Central memory CD4-positive, alpha-beta T cell (primary cell): Measurements from ENCODE around the gene ATAD1.

Experiments
- DNase-seq: peaks from one replicate; pipeline ENCODE4 v3.0.0; 2022

ATAD1 gene

GRCh38 chr10:87706731-87707130, 111.3 kb downstream of the ATAD1 start:
- DNase-seq, result no peak

DNA sequence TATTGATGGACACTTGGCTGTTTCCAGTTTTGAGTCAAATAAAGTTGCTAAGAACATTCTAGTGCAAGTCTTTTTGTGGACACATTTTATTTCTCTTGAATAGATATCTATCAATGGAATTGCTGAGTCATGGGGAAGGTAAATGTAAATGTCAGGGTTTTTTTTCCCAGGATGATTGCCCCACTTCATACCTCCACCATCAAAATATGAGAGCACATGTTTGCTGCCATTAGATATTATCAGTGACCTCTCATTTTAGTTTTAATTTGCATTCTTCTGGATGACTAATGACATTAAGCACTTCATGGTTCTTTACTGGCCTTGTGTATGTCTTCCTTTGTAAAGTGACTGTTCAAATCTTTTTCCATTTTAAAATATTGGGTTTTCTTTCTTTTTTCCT, 112.7 kb downstream of the ATAD1 start:
- no peak for DNase-seq

GRCh38 chr10:87703771-87704170, 114.3 kb downstream of the ATAD1 start:
- DNase-seq, result no peak

- no peak for DNase-seq
Observed at GRCh38 chr10:87702973-87703294, 115.1 kb downstream of the ATAD1 start.

DNA sequence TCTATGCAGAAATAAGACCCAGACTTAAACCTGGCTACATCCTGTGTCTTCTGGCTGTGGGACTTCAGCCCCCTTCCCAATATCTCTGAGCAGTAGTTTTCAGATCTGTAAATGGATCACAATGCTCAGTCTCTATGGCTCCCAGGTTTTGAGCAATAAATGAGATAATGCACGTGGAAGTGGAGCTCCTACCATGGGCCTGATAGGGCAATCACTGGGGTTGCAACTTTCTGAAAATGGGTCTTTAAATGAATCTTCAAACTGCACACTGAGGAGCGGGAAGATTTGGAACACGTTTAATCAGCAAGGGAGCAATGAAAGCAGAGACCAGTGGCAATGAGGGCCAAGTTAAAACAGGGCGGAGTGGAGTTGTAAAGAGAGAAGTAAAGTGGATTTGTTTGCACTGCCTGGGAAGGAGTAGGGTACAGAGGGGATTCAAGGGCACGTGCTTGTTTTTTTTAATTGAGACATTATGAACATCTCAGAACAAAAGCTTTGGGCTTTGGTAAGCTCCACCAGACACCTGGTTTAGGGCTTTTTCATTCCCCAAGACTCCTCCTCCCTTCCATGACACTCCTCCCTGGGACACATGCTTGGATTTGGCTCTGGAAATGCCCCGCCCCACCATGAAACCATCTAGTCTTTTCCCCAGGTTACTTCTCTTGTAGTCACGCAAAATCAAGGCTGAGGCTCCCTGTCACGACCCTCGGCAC, 115.6 kb downstream of the ATAD1 start:
- DNase-seq, result no peak
